ENCODE data around the gene SSPN. TPM values are rescaled to one million over a fixed set of nuclear protein-coding genes. Genes with fewer than 3 reads are reported as not detected.
A peak's percentile ranks its signal among the peaks of the same experiment; 100 is the strongest.

The SSPN gene
- total and polyA plus RNA-seq, 8 donors: 0.61 to 11.9 (median 4.4) TPM

DNA sequence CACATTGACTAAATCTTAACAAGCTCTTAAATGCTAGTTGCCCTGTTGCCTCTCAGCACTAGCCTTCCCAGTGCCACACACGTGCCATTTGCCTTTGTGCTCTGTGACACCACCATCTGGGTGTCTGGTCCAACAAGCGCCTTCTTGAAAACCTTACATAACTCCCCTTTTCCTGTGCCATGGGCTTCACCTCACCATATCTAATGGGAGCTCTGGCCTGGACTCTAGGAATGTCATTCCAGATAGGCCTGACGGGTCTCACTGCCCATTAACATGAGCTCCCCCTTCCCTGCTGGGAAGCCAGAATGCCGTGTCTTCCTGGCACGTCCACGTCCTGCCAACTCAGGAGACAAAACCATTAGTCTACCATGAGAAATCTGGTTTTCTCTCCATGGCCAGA is 24.4 kb downstream of the SSPN start:
- Histone ChIP-seq H3K9me3 (no peaks in the 10 kb centered on the region), H3K4me3 (no peak overlapping the region), H3K4me1 (no peaks in the 10 kb centered on the region), H3K36me3 (no peaks in the 10 kb centered on the region), H3K27ac (no peak overlapping the region), H3K27me3 (no peaks in the 10 kb centered on the region)
- WGBS, 2 donors: 90 to 94% methylated on average over 6 of the region's 6 CpGs
- intact Hi-C loops (cut with DNase I): no loop called here
- FAIRE-seq (no peak), ATAC-seq (no peak), DNase-seq (no peak)
- TF ChIP-seq, protein P1, sequence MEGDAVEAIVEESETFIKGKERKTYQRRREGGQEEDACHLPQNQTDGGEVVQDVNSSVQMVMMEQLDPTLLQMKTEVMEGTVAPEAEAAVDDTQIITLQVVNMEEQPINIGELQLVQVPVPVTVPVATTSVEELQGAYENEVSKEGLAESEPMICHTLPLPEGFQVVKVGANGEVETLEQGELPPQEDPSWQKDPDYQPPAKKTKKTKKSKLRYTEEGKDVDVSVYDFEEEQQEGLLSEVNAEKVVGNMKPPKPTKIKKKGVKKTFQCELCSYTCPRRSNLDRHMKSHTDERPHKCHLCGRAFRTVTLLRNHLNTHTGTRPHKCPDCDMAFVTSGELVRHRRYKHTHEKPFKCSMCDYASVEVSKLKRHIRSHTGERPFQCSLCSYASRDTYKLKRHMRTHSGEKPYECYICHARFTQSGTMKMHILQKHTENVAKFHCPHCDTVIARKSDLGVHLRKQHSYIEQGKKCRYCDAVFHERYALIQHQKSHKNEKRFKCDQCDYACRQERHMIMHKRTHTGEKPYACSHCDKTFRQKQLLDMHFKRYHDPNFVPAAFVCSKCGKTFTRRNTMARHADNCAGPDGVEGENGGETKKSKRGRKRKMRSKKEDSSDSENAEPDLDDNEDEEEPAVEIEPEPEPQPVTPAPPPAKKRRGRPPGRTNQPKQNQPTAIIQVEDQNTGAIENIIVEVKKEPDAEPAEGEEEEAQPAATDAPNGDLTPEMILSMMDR (IDR thresholded peaks at IDR 0.05): no peak

DNA sequence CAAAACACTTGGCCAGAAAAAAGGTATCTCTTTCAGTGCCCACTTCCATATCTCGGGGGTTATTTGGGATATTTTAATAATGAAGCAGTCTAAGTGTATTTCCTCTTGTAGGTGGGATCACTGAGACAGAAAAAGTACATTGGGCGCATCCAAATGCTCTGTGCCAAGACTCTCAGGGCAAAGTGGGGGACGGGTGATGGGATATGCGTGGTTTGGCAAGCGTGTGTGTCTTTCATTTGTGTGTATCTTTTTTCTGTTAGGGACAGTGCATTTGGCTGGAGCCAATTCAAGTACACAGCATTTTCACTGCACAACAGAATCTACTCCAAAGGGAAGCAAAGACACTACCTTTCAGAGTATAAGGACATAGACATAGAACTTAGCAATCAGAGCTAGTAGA is 29.3 kb downstream of the SSPN start:
- Histone ChIP-seq H3K4me1 (no peaks in the 10 kb centered on the region), H3K27ac (no peak overlapping the region), H3K4me3 (no peak overlapping the region), H3K9me3 (no peaks in the 10 kb centered on the region), H3K27me3 (no peaks in the 10 kb centered on the region), H3K36me3 (no peaks in the 10 kb centered on the region)
- DNase-seq (no peak), ATAC-seq (no peak), FAIRE-seq (no peak)
- intact Hi-C loops (cut with DNase I): no loop called here
- WGBS, 2 donors: 93 to 96% methylated on average over 5 of the region's 5 CpGs
- TF ChIP-seq, protein P1 (IDR thresholded peaks at IDR 0.05): no peak

DNA sequence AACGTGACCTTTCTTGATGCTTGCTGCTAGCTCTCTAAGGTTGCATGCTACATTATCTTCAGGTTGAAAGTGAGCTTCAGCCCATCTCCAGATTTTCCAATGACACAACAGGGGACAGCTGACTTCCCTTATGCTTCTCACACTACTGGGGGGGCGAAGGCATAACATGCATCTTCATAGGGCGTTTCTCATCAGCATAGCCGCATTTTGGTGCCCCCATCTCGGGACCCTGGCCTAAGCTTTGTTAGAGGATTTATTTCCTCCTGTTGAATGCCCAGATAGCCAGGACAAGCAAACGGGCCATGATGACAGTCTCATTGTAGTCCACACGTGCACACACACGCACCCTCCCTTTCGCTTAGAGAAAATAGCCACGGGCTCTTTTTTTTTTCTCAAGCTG is 30.7 kb downstream of the SSPN start:
- TF ChIP-seq, protein P1 (IDR thresholded peaks at IDR 0.05): no peak
- Histone ChIP-seq H3K9me3 (no peaks in the 10 kb centered on the region), H3K27ac (peak overlapping the region in 3 of 4 donors; percentile 34 to 59 (median 39)), H3K4me3 (peak overlapping the region in 2 of 4 donors; percentile 31 to 44), H3K27me3 (no peaks in the 10 kb centered on the region), H3K36me3 (no peaks in the 10 kb centered on the region), H3K4me1 (no peaks in the 10 kb centered on the region)
- DNase-seq (no peak), ATAC-seq (peak; percentile 20 to 46 (median 35)), FAIRE-seq (no peak)
- intact Hi-C loops (cut with DNase I): no loop called here
- WGBS, 2 donors: 65 to 70% methylated on average over 10 of the region's 10 CpGs

DNA sequence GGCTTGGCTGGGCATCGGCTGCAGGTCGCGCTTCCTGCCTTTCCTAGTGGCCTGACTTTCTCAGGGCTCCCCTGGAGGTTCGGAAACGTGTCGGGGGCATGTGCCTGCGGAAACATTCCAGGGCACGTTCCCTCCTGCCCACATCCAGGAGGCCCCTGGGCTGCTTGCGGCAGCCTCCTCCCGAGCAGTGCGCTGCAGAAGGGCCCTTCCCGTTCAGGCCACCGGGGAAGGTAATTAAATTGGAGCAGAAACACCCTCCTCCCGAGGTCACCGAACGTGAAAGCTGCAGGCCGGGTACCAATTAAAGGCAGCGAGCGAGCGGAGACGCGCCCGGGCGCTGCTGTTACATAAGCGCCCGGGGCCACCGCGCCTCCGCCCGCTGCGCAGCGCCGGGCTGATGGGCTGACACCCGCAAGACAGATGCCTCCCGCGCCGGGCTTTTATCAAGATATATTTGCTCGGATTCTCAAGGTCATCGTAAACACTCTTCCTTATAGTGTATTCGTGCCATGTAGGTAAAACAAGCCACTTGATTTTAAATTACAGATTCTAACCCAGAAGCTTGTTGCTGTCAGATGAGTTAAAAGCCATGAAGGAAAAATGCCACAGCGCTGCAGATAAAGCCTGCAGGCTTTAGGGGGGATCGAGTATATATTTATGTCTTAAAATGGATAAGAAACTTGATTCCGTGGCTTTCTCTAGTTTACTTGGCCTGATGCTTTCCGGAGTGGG is 31.4 kb downstream of the SSPN start:
- DNase-seq (peak; percentile 26 to 70 (median 42)), FAIRE-seq (no peak), ATAC-seq (peak; percentile 74 to 89 (median 86))
- WGBS, 2 donors: 3 to 4% methylated on average over 44 of the region's 44 CpGs
- Histone ChIP-seq H3K27me3 (no peaks in the 10 kb centered on the region), H3K9me3 (no peaks in the 10 kb centered on the region), H3K27ac (peak overlapping the region in 3 of 4 donors; percentile 34 to 59 (median 39)), H3K36me3 (no peaks in the 10 kb centered on the region), H3K4me3 (peak overlapping the region; percentile 10 to 44 (median 21)), H3K4me1 (no peaks in the 10 kb centered on the region)
- intact Hi-C loops (cut with DNase I): no loop called here
- TF ChIP-seq, protein P1 (IDR thresholded peaks at IDR 0.05): no peak

DNA sequence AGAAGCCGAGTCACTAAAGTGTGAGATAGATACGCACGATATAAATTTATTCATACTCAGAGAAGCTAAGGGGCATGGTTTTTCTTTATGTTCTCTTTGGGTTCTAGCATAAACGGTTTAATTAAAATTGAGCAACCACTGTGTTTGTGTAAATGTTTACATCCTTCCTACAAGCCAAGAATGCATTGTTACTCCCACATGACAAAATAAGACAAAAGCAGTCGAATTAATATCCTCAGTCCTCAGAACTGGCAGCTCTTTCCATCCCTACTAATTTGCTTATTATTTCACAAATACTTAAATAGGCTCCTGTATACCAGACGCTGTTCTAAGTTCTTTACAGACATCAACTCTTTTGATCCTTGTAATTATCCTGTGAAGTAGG is 32.0 kb downstream of the SSPN start:
- intact Hi-C loops (cut with DNase I): no loop called here
- ATAC-seq (no peak), FAIRE-seq (no peak), DNase-seq (no peak)
- H3K36me3 ChIP-seq: no peaks in the 10 kb centered on the region
- TF ChIP-seq, protein P1 (IDR thresholded peaks at IDR 0.05): no peak
- 64 to 74% methylated on average over 6 of the region's 6 CpGs for WGBS, 2 donors
- H3K27ac ChIP-seq: peak overlapping the region in 2 of 4 donors; percentile 34 to 39
- no peaks in the 10 kb centered on the region for H3K9me3 ChIP-seq
- no peaks in the 10 kb centered on the region for H3K27me3 ChIP-seq
- H3K4me1 ChIP-seq: no peaks in the 10 kb centered on the region
- H3K4me3 ChIP-seq: peak overlapping the region in 2 of 4 donors; percentile 10 to 44
